Cardiac muscle cell (in vitro differentiated cells and primary cell): ENCODE results near the gene PSMB7. TPM values are rescaled to one million over a fixed set of nuclear protein-coding genes. Genes with fewer than 3 reads are reported as not detected.

Experiments
- DNase-seq, 2 donors: peaks; one replicate each; pipeline versions ENCODE4 v3.0.0 to v3.0.0-alpha.2; 2010 to 2017; ENCODE audit warnings: low read depth in 1 of 2, low spot score in 1 of 2
- H3K27ac ChIP-seq: fragments of 200-600 bp; sonication (generic); 2 replicates; pipeline ENCODE4 v1.5.1; 2016
- H3K27me3 ChIP-seq: fragments of 200-600 bp; sonication (generic); 2 replicates; pipeline ENCODE4 v1.6.0; 2016; ENCODE audit warnings: control low read depth
- H3K36me3 ChIP-seq: fragments of 200-600 bp; sonication (generic); 2 replicates; pipeline ENCODE4 v1.5.1; 2016; ENCODE audit warnings: control low read depth
- H3K4me1 ChIP-seq: fragments of 200-600 bp; sonication (generic); 2 replicates; pipeline ENCODE4 v1.8.1; 2017; ENCODE audit warnings: low read depth, mild to moderate bottlenecking, mixed run types
- H3K4me3 ChIP-seq: fragments of 200-600 bp; sonication (generic); 2 replicates; pipeline ENCODE4 v1.5.1; 2016; ENCODE audit warnings: mild to moderate bottlenecking
- H3K9me3 ChIP-seq: fragments of 200-600 bp; sonication (generic); 2 replicates; pipeline ENCODE4 v1.5.1; 2017; ENCODE audit warnings: low read depth, mild to moderate bottlenecking, control low read depth
- CTCF ChIP-seq: IDR thresholded peaks from 2 replicates; pipeline ENCODE4 v1.5.1; 2012; ENCODE audit warnings: low read depth, mild to moderate bottlenecking, low read length
- polyA plus RNA-seq: library from polyadenylated mRNA; unstranded; fragments of >200 nt; fragmentation: Nextera tagmentation; extraction: Ambion mirVana; gene quantifications from 2 replicates; pipeline ENCODE4 v1.2.1, GENCODE V29; 2016
- total RNA-seq: library from RNA; depleted of rRNA; stranded (reverse); fragments of >200 nt; gene quantifications from 2 replicates; pipeline ENCODE4 v1.2.3, GENCODE V29; 2016

The PSMB7 gene
- total and polyA plus RNA-seq, 2 experiments from 2014 or later, result 160 to 282 TPM

- no peak for DNase-seq
- H3K27ac ChIP-seq, result no peak overlapping the region
- H3K4me1 ChIP-seq, result no peaks in the 10 kb centered on the region
- H3K27me3 ChIP-seq, result peaks cover 24% of the 10 kb centered on the region
- TF ChIP-seq CTCF, result no peak
- no peak overlapping the region for H3K4me3 ChIP-seq
- no peaks in the 10 kb centered on the region for H3K9me3 ChIP-seq
- H3K36me3 ChIP-seq, result no peaks in the 10 kb centered on the region
Measured at GRCh38 chr9:124456341-124457078, 41.3 kb upstream of the PSMB7 start.

GRCh38 chr9:124455820-124456219, 40.6 kb upstream of the PSMB7 start:
- TF ChIP-seq CTCF, result no peak
- no peaks in the 10 kb centered on the region for H3K9me3 ChIP-seq
- no peaks in the 10 kb centered on the region for H3K4me1 ChIP-seq
- H3K4me3 ChIP-seq, result no peak overlapping the region
- peaks cover 31% of the 10 kb centered on the region for H3K27me3 ChIP-seq
- H3K27ac ChIP-seq, result no peak overlapping the region
- H3K36me3 ChIP-seq, result no peaks in the 10 kb centered on the region
- DNase-seq, result no peak

GRCh38 chr9:124454791-124455443, 39.7 kb upstream of the PSMB7 start:
- DNase-seq, result no peak
- Histone ChIP-seq H3K4me1 (no peaks in the 10 kb centered on the region), H3K36me3 (no peaks in the 10 kb centered on the region), H3K27ac (no peak overlapping the region), H3K9me3 (no peaks in the 10 kb centered on the region), H3K4me3 (no peak overlapping the region), H3K27me3 (peaks cover 33% of the 10 kb centered on the region)
- TF ChIP-seq CTCF, result no peak

GRCh38 chr9:124454296-124454695, 39.1 kb upstream of the PSMB7 start:
- TF ChIP-seq CTCF, result no peak
- DNase-seq, result no peak
- H3K9me3 ChIP-seq, result no peaks in the 10 kb centered on the region
- H3K27me3 ChIP-seq, result peaks cover 33% of the 10 kb centered on the region
- H3K27ac ChIP-seq, result no peak overlapping the region
- no peaks in the 10 kb centered on the region for H3K4me1 ChIP-seq
- H3K36me3 ChIP-seq, result no peaks in the 10 kb centered on the region
- no peak overlapping the region for H3K4me3 ChIP-seq

- no peak for TF ChIP-seq CTCF
- Histone ChIP-seq H3K9me3 (no peaks in the 10 kb centered on the region), H3K36me3 (no peaks in the 10 kb centered on the region), H3K4me1 (no peaks in the 10 kb centered on the region), H3K4me3 (peak overlapping the region; percentile 23), H3K27ac (no peak overlapping the region), H3K27me3 (peaks cover 33% of the 10 kb centered on the region)
- peak in 1 of 2 donors; percentile 42 for DNase-seq
Measured at GRCh38 chr9:124453586-124454191, 38.4 kb upstream of the PSMB7 start.
